ENCODE results near the gene LRP2.
"Not testable (repeated sequence)": the region's sequence is repeated elsewhere in the genome, so short reads cannot be mapped to it uniquely, and the experiment has no call there.

Gene LRP2

GRCh38 chr2:169348321-169349024 is 13.9 kb downstream of the LRP2 start:
- DNase-seq (ENCODE audit: low read depth in 2 of 2), result no peak

- DNase-seq (ENCODE audit: low read depth in 2 of 2), result no peak
Measured at GRCh38 chr2:169345486-169346437, 16.6 kb downstream of the LRP2 start.

GRCh38 chr2:169344736-169345485 is 17.4 kb downstream of the LRP2 start:
- no peak for DNase-seq (ENCODE audit: low read depth in 2 of 2)

GRCh38 chr2:169343202-169343601 is 19.1 kb downstream of the LRP2 start:
- DNase-seq (ENCODE audit: low read depth in 2 of 2), result no peak

- no peak for DNase-seq (ENCODE audit: low read depth in 2 of 2)
Measured at GRCh38 chr2:169339657-169340056, 22.7 kb downstream of the LRP2 start.

GRCh38 chr2:169336695-169337094 is 25.6 kb downstream of the LRP2 start:
- no peak for DNase-seq (ENCODE audit: low read depth in 2 of 2)

GRCh38 chr2:169330555-169331198 is 31.7 kb downstream of the LRP2 start:
- no peak for DNase-seq (ENCODE audit: low read depth in 2 of 2)

- no peak for DNase-seq (ENCODE audit: low read depth in 2 of 2)
Measured at GRCh38 chr2:169329688-169330554, 32.4 kb downstream of the LRP2 start.

- DNase-seq (ENCODE audit: low read depth in 2 of 2), result no peak
Measured at GRCh38 chr2:169328785-169329184, 33.5 kb downstream of the LRP2 start.

GRCh38 chr2:169327837-169328236 is 34.5 kb downstream of the LRP2 start:
- DNase-seq (ENCODE audit: low read depth in 2 of 2), result not testable (repeated sequence)

GRCh38 chr2:169325886-169326285 is 36.4 kb downstream of the LRP2 start:
- not testable (repeated sequence) for DNase-seq (ENCODE audit: low read depth in 2 of 2)

GRCh38 chr2:169324581-169325260 is 37.6 kb downstream of the LRP2 start:
- no peak for DNase-seq (ENCODE audit: low read depth in 2 of 2)

- no peak for DNase-seq (ENCODE audit: low read depth in 2 of 2)
Measured at GRCh38 chr2:169323841-169324240, 38.5 kb downstream of the LRP2 start.

- no peak for DNase-seq (ENCODE audit: low read depth in 2 of 2)
Measured at GRCh38 chr2:169320561-169320960, 41.8 kb downstream of the LRP2 start.

GRCh38 chr2:169315357-169315756 is 47.0 kb downstream of the LRP2 start:
- DNase-seq (ENCODE audit: low read depth in 2 of 2), result no peak

GRCh38 chr2:169308349-169308748 is 54.0 kb downstream of the LRP2 start:
- DNase-seq (ENCODE audit: low read depth in 2 of 2), result not testable (repeated sequence)

GRCh38 chr2:169304689-169305088 is 57.6 kb downstream of the LRP2 start:
- DNase-seq (ENCODE audit: low read depth in 2 of 2), result not testable (repeated sequence)

GRCh38 chr2:169303579-169304305 is 58.6 kb downstream of the LRP2 start:
- no peak for DNase-seq (ENCODE audit: low read depth in 2 of 2)

GRCh38 chr2:169302364-169302763 is 60.0 kb downstream of the LRP2 start:
- DNase-seq (ENCODE audit: low read depth in 2 of 2), result no peak

Measured in stimulated activated CD4-positive, alpha-beta T cell treated with anti-CD3 and anti-CD28 coated beads, Interleukin-1b, Interleukin-23, amount 100 ng/mL, for 1 hour (primary cell).